ENCODE data around the gene AADAT.

AADAT gene

DNA sequence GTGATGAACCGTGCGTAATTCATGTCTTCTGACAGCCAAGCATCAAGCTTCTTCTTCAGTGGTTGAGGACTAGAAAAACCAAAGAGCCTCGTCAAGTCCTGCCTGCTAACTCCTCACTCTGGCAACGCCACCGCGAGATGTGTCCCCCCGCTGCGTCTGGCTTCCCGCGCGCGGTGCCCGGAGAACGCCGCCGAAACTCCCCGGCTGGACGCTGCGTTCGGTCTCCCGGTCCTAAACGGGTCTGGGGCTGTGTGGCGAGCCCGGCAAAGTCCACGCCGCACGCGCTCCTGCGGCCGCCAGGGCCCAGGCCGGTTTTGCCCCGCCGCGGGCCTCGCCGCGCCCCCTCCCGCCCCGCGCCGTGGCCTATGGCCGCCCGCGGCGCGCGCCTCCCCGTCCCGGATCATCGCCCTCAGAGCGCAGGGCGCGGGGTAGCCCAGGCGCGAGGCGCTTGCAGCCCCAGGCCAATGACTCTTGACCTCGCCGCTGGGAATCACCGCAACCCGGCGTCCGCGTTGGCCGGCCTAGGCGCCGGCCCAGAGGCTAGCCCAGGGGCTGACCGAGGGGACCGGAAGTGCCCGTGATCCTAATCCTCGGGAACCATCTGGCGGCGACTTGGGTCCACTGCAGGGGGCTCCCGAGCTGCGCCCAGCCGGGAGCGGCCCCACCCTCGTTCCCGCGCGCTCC is at the start of gene AADAT:
TSS of gene AADAT (minus strand) at position 289 of the 684 bp plus-strand sequence. CDS start at position 23, 266 bp downstream.
- no peaks in the 10 kb centered on the region for H3K9me3 ChIP-seq (ENCODE audit: insufficient read depth, low read length)
- peaks cover 6% of the 10 kb centered on the region for H3K27me3 ChIP-seq (ENCODE audit: insufficient read depth, insufficient read length)
- H3K36me3 ChIP-seq (ENCODE audit: insufficient read depth, insufficient read length, low read length), result peaks cover 26% of the 10 kb centered on the region
- no peaks in the 10 kb centered on the region for H3K4me1 ChIP-seq (ENCODE audit: insufficient read depth, insufficient read length)
- H3K4me3 ChIP-seq (ENCODE audit: insufficient read length, low read depth), result peak within 1 kb of the TSS; percentile 73
- no peak for DNase-seq (ENCODE audit: low read depth, low spot score)
- TF ChIP-seq ZNF274 (IDR thresholded peaks at IDR 0.05; ENCODE audit: low read depth, low read length) (no peak), SUZ12 (IDR thresholded peaks at IDR 0.05; ENCODE audit: extremely low read depth, insufficient read depth, insufficient read length) (no peak), YY1 (IDR thresholded peaks at IDR 0.05; ENCODE audit: insufficient read depth, insufficient read length) (no peak)
- peak within 1 kb of the TSS; percentile 80 for H3K9ac ChIP-seq (ENCODE audit: insufficient read length, low read depth)

DNA sequence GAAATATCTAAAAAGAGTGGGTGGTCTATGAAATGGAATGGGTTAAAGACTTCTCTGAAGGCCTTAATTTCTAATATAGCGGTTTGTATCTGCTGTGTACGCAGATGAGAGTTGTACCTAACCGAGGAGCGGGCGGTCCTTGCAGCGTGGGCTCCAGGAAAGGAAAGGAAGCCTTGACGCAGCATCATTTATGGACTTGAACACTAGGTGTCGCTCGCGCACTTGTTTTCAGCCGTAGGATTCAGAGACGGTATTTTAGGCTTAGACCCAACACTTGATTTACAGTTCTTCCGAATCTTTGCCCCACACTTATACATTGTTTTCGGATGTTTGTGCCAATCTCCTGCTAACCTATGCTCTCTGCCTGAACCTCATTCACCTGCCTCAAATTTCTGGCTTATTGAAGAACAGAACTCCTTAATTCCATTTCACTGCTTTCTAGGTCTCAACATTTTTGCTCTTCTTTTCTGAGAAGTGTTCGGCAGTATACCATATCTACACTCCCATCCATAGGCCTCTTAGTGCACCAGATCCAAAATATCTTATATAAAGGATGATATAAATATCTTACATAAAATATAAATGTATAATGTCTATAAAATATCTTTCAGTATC is 48.9 kb upstream of the AADAT start:
- Histone ChIP-seq H3K4me1 (ENCODE audit: insufficient read depth, insufficient read length) (no peaks in the 10 kb centered on the region), H3K27me3 (ENCODE audit: insufficient read depth, insufficient read length) (no peaks in the 10 kb centered on the region), H3K9me3 (ENCODE audit: insufficient read depth, low read length) (peaks cover 14% of the 10 kb centered on the region; the same call in 1 of the 2 replicates), H3K36me3 (ENCODE audit: insufficient read depth, insufficient read length, low read length) (no peaks in the 10 kb centered on the region), H3K4me3 (ENCODE audit: insufficient read length, low read depth) (no peak overlapping the region), H3K9ac (ENCODE audit: insufficient read length, low read depth) (no peak overlapping the region)
- no peak for TF ChIP-seq YY1 (IDR thresholded peaks at IDR 0.05; ENCODE audit: insufficient read depth, insufficient read length)
- no peak for TF ChIP-seq SUZ12 (IDR thresholded peaks at IDR 0.05; ENCODE audit: extremely low read depth, insufficient read depth, insufficient read length)
- no peak for TF ChIP-seq ZNF274 (IDR thresholded peaks at IDR 0.05; ENCODE audit: low read depth, low read length)
- peak; percentile 78 for DNase-seq (ENCODE audit: low read depth, low spot score)

DNA sequence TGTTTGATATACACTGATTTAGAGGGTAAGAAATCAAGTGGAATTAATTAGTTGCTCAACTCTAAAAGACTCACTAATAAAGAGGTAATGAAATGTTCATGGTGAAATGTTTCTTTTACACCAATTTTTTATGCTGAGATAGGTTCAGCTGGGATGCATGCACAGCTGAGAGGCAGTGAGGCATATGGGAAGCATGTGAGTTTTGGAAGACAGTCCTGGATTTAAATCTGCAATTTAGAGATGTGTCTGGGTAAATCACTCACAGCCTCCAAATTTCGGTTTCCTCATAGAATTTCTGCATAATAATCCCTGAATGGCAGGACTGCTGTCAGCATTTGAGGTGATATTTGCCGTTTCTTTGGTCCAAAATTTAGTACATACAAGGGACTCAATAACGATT is 48.2 kb upstream of the AADAT start:
- DNase-seq (ENCODE audit: low read depth, low spot score), result no peak
- Histone ChIP-seq H3K4me3 (ENCODE audit: insufficient read length, low read depth) (no peak overlapping the region), H3K4me1 (ENCODE audit: insufficient read depth, insufficient read length) (no peaks in the 10 kb centered on the region), H3K27me3 (ENCODE audit: insufficient read depth, insufficient read length) (no peaks in the 10 kb centered on the region), H3K9ac (ENCODE audit: insufficient read length, low read depth) (no peak overlapping the region), H3K9me3 (ENCODE audit: insufficient read depth, low read length) (peaks cover 22% of the 10 kb centered on the region), H3K36me3 (ENCODE audit: insufficient read depth, insufficient read length, low read length) (no peaks in the 10 kb centered on the region)
- no peak for TF ChIP-seq SUZ12 (IDR thresholded peaks at IDR 0.05; ENCODE audit: extremely low read depth, insufficient read depth, insufficient read length)
- TF ChIP-seq ZNF274 (IDR thresholded peaks at IDR 0.05; ENCODE audit: low read depth, low read length), result no peak
- TF ChIP-seq YY1 (IDR thresholded peaks at IDR 0.05; ENCODE audit: insufficient read depth, insufficient read length), result no peak

DNA sequence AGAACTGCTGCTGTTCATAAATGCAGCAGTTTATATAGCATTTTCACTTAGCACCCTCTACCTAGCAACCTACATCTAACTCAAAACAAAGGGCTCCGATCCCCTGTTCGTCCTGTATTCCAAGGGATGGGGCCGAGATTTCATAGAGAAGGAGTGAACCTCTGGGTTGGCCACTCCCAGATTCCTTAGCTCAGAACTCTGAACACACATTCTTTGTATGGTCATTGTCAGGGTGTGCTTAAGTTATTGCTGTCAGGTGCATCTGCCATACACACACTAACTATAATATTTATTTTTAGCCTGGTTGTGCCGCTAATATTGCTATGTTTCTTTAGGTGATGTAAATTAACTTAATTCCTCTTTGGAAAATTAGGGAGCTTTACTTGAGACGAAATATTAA is 47.7 kb upstream of the AADAT start:
- no peak for DNase-seq (ENCODE audit: low read depth, low spot score)
- Histone ChIP-seq H3K36me3 (ENCODE audit: insufficient read depth, insufficient read length, low read length) (no peaks in the 10 kb centered on the region), H3K9ac (ENCODE audit: insufficient read length, low read depth) (no peak overlapping the region), H3K4me3 (ENCODE audit: insufficient read length, low read depth) (no peak overlapping the region), H3K4me1 (ENCODE audit: insufficient read depth, insufficient read length) (no peaks in the 10 kb centered on the region), H3K9me3 (ENCODE audit: insufficient read depth, low read length) (peaks cover 26% of the 10 kb centered on the region), H3K27me3 (ENCODE audit: insufficient read depth, insufficient read length) (no peaks in the 10 kb centered on the region)
- TF ChIP-seq ZNF274 (IDR thresholded peaks at IDR 0.05; ENCODE audit: low read depth, low read length) (no peak), YY1 (IDR thresholded peaks at IDR 0.05; ENCODE audit: insufficient read depth, insufficient read length) (no peak), SUZ12 (IDR thresholded peaks at IDR 0.05; ENCODE audit: extremely low read depth, insufficient read depth, insufficient read length) (no peak)

DNA sequence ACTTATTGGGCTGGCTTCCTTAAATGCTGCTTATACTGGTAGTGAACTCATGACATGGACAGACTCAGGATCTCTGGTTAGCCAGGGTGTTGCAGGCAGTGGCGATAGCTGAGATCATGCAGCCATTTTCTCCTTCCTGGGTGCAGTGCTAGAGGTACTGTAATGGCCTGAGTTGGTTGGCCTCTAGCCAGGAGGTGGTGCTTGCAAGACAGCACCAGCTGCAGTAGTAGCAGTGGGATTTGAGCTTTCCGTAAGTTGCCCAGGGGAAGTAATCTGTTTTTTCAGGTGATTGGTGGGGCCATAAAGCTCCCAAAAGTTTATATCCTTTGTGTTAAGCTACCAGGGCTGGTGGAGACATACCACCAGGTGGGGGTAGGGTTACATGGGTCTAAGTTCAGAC is 45.1 kb upstream of the AADAT start:
- no peak overlapping the region for H3K9ac ChIP-seq (ENCODE audit: insufficient read length, low read depth)
- no peak for DNase-seq (ENCODE audit: low read depth, low spot score)
- peaks cover 30% of the 10 kb centered on the region for H3K9me3 ChIP-seq (ENCODE audit: insufficient read depth, low read length)
- no peaks in the 10 kb centered on the region for H3K36me3 ChIP-seq (ENCODE audit: insufficient read depth, insufficient read length, low read length)
- no peak overlapping the region for H3K4me3 ChIP-seq (ENCODE audit: insufficient read length, low read depth)
- no peak for TF ChIP-seq SUZ12 (IDR thresholded peaks at IDR 0.05; ENCODE audit: extremely low read depth, insufficient read depth, insufficient read length)
- no peak for TF ChIP-seq ZNF274 (IDR thresholded peaks at IDR 0.05; ENCODE audit: low read depth, low read length)
- no peaks in the 10 kb centered on the region for H3K4me1 ChIP-seq (ENCODE audit: insufficient read depth, insufficient read length)
- H3K27me3 ChIP-seq (ENCODE audit: insufficient read depth, insufficient read length), result no peaks in the 10 kb centered on the region

DNA sequence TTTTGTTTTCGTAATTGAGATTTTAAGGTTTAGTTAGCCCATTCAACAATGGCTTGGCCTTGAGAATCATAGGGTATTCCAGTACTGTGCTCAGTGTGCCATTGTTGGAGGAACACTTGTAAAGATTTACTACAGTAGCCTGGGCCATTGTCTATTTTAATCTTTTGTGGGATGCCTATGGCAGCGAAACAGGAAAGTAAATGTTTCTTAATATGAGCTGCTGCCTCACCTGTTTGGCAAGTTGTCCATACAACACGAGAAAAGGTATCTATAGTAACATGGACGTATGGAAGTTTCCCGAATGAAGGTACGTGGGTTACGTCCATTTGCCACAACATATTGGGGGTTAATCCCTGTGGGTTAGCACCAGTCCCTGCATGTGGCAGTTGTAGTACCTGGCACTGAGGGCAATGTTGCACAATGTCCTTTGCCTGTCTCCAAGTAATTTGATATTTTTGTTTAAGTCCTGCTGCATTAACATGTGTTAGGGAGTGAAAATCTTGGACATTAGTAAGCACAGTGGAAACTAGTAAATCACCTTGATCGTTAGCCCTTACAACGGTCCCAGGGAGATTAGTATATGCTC is 38.6 kb upstream of the AADAT start:
- DNase-seq (ENCODE audit: low read depth, low spot score), result no peak
- H3K36me3 ChIP-seq (ENCODE audit: insufficient read depth, insufficient read length, low read length), result no peaks in the 10 kb centered on the region
- H3K9ac ChIP-seq (ENCODE audit: insufficient read length, low read depth), result no peak overlapping the region
- H3K9me3 ChIP-seq (ENCODE audit: insufficient read depth, low read length), result peaks cover 23% of the 10 kb centered on the region
- no peaks in the 10 kb centered on the region for H3K4me1 ChIP-seq (ENCODE audit: insufficient read depth, insufficient read length)
- H3K27me3 ChIP-seq (ENCODE audit: insufficient read depth, insufficient read length), result no peaks in the 10 kb centered on the region
- H3K4me3 ChIP-seq (ENCODE audit: insufficient read length, low read depth), result no peak overlapping the region
- TF ChIP-seq SUZ12 (IDR thresholded peaks at IDR 0.05; ENCODE audit: extremely low read depth, insufficient read depth, insufficient read length) (no peak), YY1 (IDR thresholded peaks at IDR 0.05; ENCODE audit: insufficient read depth, insufficient read length) (no peak), ZNF274 (IDR thresholded peaks at IDR 0.05; ENCODE audit: low read depth, low read length) (no peak)

DNA sequence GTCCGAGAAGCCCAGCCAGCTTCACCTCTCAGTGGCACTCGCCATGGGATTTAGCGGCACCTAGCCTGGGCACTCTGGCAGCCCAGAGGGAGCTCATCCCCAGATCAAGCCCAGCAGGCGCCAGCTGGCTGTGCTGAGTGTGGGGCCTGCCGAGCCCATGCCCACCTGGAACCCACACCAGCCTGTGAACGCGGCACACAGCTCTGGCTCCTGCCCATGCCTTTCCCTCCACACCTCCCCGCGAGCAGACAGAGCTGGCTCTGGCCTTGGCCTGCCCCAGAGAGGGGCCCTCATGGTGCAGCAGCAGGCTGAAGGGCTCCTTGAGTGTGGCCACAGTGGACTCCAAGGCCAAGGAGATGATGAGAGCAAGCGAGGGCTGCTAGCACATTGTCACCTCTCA is 38.0 kb upstream of the AADAT start:
- Histone ChIP-seq H3K36me3 (ENCODE audit: insufficient read depth, insufficient read length, low read length) (no peaks in the 10 kb centered on the region), H3K9me3 (ENCODE audit: insufficient read depth, low read length) (peaks cover 17% of the 10 kb centered on the region), H3K4me3 (ENCODE audit: insufficient read length, low read depth) (no peak overlapping the region), H3K4me1 (ENCODE audit: insufficient read depth, insufficient read length) (no peaks in the 10 kb centered on the region), H3K27me3 (ENCODE audit: insufficient read depth, insufficient read length) (no peaks in the 10 kb centered on the region), H3K9ac (ENCODE audit: insufficient read length, low read depth) (no peak overlapping the region)
- no peak for DNase-seq (ENCODE audit: low read depth, low spot score)
- no peak for TF ChIP-seq ZNF274 (IDR thresholded peaks at IDR 0.05; ENCODE audit: low read depth, low read length)
